Endometrial microvascular endothelial cells (primary cell): ENCODE results near the gene SNRPD1. TPM values are rescaled to one million over a fixed set of nuclear protein-coding genes. Genes with fewer than 3 reads are reported as not detected.
"Not testable (repeated sequence)": the region's sequence is repeated elsewhere in the genome, so short reads cannot be mapped to it uniquely, and the experiment has no call there.

Source experiments
- in situ Hi-C: cut with HindIII; loops from 2 replicates; pipeline ENCODE4 v1.10.0; 2017; ENCODE audit warnings: low sequenced_read_pairs, low pct_unique_long_range_greater_than_20kb; ENCODE audit errors: inconsistent ontology term
- total RNA-seq: library from RNA; depleted of rRNA; stranded (reverse); fragments of >200 nt; gene quantifications from one replicate; pipeline ENCODE4 v1.2.3, GENCODE V29; 2015; ENCODE audit errors: inconsistent ontology term

SNRPD1 gene
- total RNA-seq, 1 donor from 2014 or later: 22.4 TPM

DNA sequence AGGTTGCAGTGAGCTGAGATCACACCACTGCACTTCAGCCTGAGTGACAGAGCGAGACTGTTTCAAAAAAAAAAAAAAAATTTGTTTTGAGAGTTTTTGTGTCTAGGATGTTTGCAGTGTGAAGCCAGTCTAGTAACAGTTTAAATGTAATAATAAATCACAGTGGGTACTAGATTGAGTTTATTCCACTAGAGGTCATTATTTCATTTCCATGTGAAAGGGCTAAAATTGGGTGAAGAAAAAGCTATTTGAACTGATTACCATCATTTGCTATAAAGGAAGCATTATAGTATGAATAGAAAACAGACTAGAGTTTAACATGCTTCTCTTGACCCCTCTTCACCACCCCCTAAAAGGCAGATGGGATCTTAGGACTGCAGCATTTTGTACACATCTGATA, 20.3 kb downstream of the SNRPD1 start:
- in situ Hi-C loops: no loop called here

DNA sequence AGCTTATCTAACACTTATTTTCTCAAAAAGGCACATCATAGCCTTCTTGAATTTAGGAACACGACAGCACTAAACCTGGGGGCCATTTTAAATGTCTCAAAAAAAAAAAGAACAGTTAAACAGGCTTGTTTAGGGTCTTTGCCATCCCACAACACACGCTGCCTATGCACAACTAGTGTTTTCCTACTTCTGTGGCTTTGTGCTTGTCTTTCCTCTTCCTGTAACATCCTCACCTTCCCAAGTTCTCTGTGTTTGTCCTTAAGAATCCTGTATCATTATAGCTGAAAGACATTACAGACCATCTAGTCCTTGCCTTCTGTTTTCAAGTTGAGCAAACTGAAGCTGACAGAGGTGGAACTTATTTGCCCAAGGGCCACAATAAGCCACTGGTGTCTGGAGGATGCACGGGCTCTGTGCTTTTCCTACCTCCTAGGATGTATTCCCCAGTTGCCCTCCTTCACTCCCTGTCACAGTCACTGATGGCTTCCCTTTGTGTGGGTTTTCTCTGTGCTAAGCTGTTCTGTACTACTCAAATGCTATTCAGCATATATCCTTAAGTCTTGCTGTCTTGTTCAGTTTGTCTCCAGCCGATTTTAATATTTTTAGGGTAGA, 22.6 kb downstream of the SNRPD1 start:
- in situ Hi-C loops: no loop called here

DNA sequence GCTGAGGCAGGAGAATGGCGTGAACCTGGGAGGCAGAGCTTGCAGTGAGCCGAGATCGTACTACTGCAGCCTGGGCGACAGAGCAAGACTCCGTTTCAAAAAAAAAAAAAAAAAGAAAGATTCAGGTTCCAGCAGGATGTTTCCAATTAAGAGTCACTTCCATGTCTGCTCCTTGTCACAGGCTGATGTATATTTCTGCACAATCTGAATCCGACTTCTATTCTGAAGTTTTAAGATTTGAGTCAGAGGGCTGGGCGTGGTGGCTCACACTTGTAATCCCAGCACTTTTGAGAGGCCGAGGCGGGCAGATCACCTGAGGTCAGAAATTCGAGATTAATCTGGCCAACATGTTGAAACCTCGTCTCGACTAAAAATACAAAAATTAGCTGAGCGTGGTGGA, 24.7 kb downstream of the SNRPD1 start:
- in situ Hi-C loops: no loop called here

DNA sequence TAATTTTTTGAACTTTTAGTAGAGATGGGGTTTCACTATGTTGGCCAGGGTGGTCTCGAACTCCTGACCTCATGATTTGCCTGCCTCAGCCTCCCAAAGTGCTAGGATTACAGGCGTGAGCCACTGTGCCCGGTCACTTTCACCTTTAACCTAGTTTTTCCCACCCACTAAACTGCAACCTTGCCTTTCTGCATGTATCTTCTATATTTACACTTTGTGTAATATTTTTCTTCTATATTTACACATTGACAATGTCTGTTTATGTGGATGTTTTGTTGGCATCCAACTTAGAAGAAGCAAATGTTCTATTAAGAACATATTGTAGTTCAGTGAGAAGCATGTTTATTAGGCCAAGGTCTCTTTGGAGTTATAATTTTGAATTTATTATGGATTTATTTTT, 26.7 kb downstream of the SNRPD1 start:
- in situ Hi-C loops: no loop called here

DNA sequence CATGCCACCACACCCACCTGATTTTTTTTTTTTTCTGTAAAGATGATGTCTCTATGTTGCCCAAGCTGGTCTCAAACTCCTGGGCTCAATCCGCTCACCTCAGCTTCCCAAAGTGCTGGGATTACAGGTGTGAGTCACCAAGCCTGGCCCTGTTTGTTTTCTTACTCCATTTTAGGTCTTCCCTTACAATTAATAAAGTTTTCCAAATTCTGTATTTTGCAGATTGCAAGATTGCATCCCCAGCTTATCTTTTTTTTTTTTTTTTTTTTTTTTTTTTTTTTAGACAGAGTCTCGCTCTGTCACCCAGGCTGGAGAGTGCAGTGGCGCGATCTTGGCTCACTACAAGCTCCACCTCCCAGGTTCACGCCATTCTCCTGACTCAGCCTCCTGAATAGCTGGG, 28.3 kb downstream of the SNRPD1 start:
- in situ Hi-C loops: not testable (repeated sequence)

DNA sequence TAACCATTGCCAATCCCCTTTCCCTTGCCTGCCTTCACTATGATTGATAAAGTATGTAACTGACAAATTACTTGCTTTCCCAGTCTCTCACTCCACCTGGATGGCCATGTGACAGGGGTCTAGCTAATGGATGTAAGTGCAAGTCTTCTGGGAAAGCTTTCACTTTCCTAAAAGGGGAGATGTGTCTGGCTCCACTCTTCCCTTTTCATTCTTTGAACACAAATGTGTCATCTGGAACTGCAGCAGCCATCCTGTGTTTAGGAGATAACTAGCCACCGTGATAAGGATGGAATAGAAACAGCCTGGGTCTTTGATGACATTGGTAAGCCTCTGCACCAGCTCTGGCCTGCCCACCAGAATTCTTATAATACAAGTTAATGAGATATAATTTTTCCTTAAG, 38.2 kb downstream of the SNRPD1 start:
- in situ Hi-C loops: no loop called here

DNA sequence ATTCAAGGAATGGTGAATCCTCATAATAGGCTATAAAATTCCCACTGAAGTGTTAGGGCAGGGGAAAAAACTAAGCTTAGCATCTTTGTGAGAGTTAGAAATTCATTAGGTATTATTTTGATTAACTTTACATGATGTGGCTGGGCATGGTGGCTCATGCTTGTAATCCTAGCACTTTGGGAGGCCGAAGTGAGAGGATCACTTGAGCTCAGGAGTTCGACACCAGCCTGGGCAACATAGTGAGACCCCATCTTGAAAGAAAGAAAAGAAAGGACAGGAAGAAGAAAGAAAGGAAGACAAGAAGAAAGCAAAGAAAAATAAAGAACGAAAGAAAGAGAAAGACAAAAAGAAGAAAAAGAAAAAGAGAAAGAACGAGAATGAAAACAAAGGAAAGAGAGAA, 40.0 kb downstream of the SNRPD1 start:
- in situ Hi-C loops: no loop called here

DNA sequence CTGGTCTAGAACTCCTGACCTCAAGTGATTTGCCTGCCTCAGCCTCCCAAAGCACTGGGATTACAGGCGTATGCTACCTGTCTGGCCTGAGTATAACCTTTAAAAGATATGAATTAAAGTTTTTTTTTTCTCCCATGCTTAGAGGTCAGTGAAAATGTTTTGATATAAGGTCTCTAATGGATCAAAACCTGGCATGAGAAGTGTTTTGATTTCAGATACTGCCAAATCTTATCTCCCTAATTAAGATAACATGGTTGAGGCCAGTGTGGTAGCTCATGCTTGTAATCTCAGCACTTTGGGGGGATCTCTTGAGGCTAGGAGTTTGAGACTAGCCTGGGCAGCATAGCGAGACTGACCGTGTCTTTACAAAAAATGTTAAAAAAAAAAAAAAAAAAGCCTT, 41.2 kb downstream of the SNRPD1 start:
- in situ Hi-C loops: no loop called here

DNA sequence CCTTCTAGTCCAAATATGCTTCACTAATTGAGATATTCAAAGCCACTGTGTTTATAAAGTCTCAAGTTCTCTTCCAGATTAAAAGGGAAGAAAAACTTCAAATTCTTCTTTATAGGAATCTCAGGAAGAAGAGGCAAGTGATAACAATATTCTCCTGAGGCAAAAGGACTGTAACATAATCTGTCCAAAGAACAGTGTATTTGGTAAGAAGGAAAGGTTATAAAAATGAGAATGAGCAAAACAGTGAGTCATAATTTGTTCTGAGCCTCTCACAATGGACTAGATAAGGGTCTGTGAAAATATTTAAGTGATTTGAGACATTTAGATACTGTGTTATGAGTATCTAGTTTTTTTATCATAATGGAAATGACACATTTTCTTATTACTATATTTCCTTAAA, 44.3 kb downstream of the SNRPD1 start:
- in situ Hi-C loops: no loop called here

DNA sequence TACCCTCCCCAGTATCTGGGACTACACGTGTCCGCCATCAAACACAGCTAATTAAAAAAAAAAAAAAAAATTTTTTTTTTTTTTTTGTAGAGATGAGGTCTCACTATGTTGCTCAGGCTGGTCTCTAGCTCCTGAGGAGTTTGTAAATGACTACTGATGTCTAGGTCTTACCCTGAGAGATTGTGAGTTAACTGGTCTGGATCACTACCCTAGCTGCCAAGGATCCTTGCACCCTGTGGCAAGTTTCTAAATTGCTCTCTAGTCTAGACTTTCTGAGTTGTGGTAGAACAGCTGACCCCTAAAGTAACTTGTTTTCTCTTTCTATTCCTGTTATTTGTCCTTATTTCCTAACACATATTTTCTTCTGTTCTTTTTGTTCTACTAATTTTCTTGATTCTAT, 48.0 kb downstream of the SNRPD1 start:
- in situ Hi-C loops: no loop called here

DNA sequence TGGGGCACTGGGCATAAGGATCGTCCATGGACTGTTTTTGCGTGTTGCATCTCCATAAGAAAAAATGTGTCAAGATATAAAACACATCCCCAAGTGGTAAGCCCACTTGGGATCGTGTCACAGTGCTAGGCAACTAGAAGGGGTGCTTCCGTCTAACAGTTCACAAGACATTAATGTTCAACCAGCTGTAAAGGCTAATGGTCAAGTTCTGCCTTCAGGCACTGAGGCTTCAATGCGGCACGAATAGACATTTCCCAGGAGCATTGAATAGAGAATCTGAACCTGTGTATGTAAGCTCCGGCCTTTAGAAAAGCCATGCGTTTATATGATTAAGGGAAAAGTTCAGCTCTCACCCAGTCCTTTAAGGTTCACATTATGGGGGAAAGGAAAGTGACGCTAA, 50.5 kb downstream of the SNRPD1 start:
- in situ Hi-C loops: no loop called here

DNA sequence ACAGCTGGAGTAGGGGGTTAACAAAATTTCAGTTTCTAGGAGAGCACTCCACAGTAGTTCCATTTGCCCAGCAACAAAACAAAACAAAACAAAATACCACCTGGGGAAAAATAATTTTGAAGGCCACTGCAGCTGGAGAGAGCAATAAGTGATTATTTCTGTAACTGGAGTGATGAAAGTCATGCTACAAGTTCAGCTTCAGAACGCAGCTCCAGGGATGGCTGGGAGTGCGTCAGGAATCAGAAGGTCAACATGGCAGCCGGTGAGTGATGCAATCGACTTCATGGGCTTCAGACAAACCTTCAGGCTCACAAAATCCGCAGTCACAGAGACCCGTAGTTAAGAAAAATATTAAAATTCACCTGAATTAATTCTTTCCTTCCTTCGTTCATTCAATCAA, 51.5 kb downstream of the SNRPD1 start:
- in situ Hi-C loops: no loop called here

DNA sequence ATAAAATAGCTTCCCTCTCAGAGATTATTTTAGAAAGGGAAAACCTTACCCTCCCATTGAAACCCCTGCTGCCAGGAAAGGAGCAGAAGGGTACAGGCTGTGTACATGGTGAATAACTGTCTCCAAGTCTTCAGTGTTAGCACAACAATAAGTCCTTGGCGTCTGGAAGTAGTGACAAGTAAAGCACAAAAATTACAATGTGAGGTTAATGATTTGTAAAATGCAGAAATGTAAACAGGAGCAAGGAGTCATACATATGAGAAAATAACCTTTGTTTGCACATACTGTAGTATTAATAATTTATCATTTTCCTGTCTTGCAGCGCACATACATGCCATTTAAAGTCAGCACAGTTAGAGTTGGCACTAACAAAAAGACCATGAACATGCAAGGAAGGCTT, 52.0 kb downstream of the SNRPD1 start:
- in situ Hi-C loops: no loop called here

DNA sequence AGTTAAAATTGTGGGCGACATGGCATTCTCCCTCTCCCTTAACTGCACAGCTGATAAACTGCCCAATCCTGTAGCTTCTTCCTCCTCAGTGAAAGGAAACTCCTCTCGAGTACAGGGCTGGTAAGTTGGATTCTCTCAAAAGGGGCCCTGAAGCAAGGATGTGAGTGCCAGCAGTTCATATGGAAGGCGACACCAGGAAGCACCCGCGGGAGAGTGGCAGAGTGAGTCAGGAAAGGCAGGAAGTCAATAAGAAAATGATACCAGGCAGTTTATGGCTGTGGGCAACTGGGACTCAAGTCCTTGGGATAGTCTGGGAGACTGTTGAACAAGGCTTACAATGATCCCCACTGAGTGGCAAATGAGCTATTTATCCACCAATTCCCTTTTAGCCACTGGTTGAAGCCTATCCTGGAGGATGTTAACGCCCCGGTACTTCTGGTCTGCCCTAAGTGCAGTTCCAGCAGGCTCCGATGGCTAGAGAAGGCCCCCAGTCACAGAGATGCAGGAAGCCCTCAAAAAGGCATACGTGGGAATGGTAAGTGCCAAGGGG, 57.7 kb downstream of the SNRPD1 start:
- in situ Hi-C loops: no loop called here

DNA sequence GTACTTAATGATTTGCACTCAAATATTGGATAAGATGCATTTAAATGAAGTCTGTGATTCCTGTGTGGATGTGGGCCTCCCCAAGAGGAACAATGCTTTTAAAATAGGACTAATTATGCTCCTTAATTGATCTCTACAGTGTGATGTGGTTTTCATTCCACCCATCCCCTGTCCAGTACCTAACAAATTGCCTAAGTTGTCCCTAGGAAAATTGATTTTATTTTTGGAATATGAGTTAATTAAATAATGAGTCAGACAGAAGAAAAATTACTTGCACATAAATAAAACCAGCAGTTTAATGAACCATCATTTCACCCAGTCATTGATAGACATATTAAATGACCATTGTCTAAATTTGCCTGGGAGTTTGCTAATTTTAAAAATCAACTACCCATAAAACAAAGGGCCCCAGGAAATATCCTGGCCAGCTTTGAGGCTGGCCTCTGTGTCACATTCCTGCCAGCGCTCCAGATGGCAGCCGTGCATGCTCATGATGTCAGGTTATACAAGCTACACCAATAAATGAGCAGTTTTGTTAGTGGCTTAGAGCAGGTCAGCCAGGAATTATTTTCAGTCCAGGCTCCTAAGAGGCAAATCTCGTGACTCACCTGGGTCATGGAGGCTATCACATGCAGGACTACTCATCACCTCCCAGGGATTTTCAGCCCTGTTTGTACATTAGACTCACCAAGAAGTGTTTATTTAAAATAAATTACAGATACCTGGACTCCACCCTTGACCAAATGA, 60.6 kb downstream of the SNRPD1 start:
- in situ Hi-C loops: no loop called here

DNA sequence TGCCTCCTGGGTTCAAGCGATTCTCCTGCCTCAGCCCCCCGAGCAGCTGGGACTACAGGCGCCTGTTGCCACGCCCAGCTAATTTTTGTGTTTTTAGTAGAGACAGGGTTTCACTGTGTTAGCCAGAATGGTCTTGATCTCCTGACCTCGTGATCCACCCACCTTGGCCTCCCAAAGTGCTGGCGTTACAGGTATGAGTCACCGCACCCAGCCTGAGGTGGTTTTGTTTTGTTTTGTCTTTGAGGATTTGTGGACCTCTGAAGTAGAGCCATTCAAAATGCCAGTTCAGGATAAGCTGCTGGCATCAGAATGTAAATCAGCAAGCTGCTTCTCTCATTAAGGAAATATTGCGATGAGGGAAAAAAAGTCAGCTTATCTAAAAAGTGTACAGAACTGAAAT, 63.2 kb downstream of the SNRPD1 start:
- in situ Hi-C loops: not testable (repeated sequence)

DNA sequence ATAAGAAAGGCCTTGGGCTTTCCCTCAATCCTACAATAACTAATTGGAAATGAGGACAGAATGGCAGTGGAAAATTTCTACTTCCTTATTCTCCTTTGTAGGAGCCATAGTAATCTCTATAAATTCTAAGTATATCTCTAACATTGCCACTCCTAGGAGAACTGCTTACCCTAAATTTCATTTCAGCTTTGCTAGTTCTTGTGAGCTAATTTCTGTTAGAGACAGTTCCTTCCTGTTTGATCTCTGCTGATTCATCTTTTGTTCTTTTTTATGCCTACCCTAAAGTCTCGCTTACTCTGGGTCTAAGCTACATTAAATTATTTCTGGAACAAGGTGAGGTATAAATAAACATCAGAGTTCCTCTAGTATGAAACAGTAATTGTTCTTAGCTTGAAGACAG, 66.7 kb downstream of the SNRPD1 start:
- in situ Hi-C loops: no loop called here

DNA sequence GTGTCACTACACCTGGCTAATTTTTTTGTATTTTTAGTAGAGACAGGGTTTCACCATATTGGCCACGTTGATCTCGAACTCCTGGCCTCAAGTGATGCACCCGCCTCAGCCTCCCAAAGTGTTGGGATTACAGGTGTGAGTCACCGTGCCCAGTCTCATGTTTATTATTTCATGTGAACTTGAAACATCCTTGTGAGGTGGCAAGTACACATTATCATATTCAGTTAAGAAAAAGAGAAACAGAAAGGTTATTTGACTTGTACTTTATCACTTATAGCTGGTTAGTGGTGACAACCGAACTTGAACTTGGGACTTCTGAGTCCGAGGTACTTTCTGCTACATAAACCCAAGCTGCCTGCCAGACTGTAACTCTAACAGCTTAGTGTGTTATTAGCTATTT, 68.0 kb downstream of the SNRPD1 start:
- in situ Hi-C loops: no loop called here

DNA sequence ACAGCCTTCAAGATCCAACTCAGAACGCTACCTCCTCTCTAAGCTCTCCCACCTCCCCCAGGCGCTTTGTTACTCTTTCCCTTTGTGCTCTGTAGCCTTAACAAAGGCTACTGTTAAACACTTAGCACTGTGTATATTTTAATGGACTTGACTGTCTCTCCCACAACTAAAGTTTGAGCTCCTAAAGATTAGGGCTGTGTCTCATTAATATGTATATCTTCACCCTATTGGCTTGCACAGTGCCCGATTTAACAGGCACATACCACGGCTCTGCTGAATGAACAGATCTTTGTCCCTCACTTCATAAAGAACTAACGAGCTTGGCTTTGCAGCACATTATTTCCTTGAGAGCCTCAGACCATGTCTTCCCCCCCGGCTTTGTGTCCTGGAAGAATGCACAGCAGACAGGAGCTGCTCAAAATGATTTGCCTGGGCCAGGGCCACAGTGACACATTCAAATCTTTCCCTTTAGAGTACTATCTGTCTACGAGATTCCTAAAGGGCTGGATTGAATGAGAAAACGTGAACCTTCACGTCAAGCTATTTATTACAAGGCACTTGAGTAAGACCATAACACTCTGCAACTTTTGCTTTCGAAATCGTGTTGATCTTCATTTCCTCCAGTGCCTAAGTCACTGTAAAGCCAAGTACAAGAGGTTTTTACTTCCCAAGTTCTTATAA, 70.4 kb downstream of the SNRPD1 start:
- in situ Hi-C loops: no loop called here
